ENCODE data around the gene TMC7. TPM values are rescaled to one million over a fixed set of nuclear protein-coding genes. Genes with fewer than 3 reads are reported as not detected.

The TMC7 gene
- total and polyA plus RNA-seq, 2 of the 13 experiments (the other 11 are each of a cell fraction or from before 2014, with no cell fraction given), result 1.2 to 5.1 TPM

GRCh38 chr16:19067349-19068236 lies 83.9 kb downstream of the TMC7 start, which contains the start of gene COQ7 (continued):
- TF ChIP-seq NFE2L1 (CRISPR knock-in tag; IDR thresholded peaks at IDR 0.05; ENCODE audit: borderline replicate concordance) (no peak), ZNF207 (IDR thresholded peaks at IDR 0.05; ENCODE audit: borderline replicate concordance) (no peak), MAFG (CRISPR knock-in tag; IDR thresholded peaks at IDR 0.05) (no peak), ZNF234 (CRISPR knock-in tag; conservative IDR thresholded peaks at IDR 0.05) (peak; percentile 61; the same call in 1 of the 2 replicates), ZBTB25 (CRISPR knock-in tag; IDR thresholded peaks at IDR 0.05) (peak; percentile 59), ZNF224 (CRISPR knock-in tag; IDR thresholded peaks at IDR 0.05) (peak; percentile 86), ZNF142 (CRISPR knock-in tag; IDR thresholded peaks at IDR 0.05) (0 out of 2 replicates have a peak, but pooled peaks have one; percentile 19), SRSF4 (IDR thresholded peaks at IDR 0.05; ENCODE audit: low read depth, low read length, poor library complexity, severe bottlenecking) (no peak), THAP7 (CRISPR knock-in tag; IDR thresholded peaks at IDR 0.05) (peak; percentile 37; the same call in 1 of the 2 replicates), HBP1 (CRISPR knock-in tag; IDR thresholded peaks at IDR 0.05; ENCODE audit: low read depth) (peak; percentile 79; the same call in 1 of the 2 replicates), GFI1 (CRISPR knock-in tag; IDR thresholded peaks at IDR 0.05; ENCODE audit: borderline replicate concordance) (peak; percentile 64; the same call in 1 of the 2 replicates), ZNF770 (CRISPR knock-in tag; IDR thresholded peaks at IDR 0.05) (no peak), NFKB2 (CRISPR knock-in tag; IDR thresholded peaks at IDR 0.05; ENCODE audit: borderline replicate concordance) (peak; percentile 72; the same call in 1 of the 2 replicates), PHF21A (CRISPR knock-in tag; IDR thresholded peaks at IDR 0.05) (peak; percentile 91; the same call in 1 of the 2 replicates), ERF (CRISPR knock-in tag; IDR thresholded peaks at IDR 0.05) (peak; percentile 86)
